ENCODE measurements around the gene SNX21. TPM values are rescaled to one million over a fixed set of nuclear protein-coding genes. Genes with fewer than 3 reads are reported as not detected.

The SNX21 gene
- polyA plus RNA-seq, 2 of the 4 experiments (the other 2 are of a cell fraction): 4.0 to 7.0 TPM

DNA sequence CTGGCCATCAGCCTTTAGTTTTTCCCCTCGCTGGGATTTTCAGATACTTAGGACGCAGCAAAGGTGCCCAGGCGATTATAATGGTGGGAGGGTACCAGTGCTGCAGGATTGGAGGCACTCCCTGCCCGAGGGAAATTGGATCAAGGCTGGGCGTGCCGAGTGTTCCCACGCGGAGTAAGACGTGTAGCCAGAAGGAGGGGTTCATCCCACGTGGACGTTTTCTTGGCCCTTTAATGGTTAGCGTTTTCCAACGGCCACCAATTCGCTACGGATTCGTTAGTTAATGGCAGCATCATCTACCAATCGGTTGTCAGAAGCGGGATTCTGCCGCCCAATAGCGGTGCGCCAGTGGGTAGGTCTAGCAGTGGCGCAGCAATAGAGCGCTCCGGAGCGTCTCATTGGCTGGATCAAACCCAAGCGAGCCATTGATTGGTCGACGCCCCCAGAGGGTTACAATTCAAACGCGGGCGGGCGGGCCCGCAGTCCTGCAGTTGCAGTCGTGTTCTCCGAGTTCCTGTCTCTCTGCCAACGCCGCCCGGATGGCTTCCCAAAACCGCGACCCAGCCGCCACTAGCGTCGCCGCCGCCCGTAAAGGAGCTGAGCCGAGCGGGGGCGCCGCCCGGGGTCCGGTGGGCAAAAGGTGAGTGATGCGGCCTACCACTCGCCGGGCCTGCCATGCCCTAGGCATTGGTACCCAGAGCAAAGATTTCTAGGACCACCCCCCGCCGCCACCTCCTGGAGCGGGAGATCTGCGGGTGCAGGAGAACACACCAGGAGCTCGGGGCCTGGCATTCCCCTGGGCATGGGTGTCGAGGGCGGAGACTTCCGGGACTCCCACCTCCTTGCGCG lies 21.2 kb upstream of the SNX21 start, which contains the start of gene UBE2C (continued):
- TF ChIP-seq, protein P1, sequence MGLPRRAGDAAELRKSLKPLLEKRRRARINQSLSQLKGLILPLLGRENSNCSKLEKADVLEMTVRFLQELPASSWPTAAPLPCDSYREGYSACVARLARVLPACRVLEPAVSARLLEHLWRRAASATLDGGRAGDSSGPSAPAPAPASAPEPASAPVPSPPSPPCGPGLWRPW (IDR thresholded peaks at IDR 0.05): no peak
- TF ChIP-seq EHF (CRISPR knock-in tag; IDR thresholded peaks at IDR 0.05): no peak
- no peak; a peak in 1 of 4 replicates for TF ChIP-seq CEBPB (IDR thresholded peaks at IDR 0.05)
- TF ChIP-seq, protein P2, sequence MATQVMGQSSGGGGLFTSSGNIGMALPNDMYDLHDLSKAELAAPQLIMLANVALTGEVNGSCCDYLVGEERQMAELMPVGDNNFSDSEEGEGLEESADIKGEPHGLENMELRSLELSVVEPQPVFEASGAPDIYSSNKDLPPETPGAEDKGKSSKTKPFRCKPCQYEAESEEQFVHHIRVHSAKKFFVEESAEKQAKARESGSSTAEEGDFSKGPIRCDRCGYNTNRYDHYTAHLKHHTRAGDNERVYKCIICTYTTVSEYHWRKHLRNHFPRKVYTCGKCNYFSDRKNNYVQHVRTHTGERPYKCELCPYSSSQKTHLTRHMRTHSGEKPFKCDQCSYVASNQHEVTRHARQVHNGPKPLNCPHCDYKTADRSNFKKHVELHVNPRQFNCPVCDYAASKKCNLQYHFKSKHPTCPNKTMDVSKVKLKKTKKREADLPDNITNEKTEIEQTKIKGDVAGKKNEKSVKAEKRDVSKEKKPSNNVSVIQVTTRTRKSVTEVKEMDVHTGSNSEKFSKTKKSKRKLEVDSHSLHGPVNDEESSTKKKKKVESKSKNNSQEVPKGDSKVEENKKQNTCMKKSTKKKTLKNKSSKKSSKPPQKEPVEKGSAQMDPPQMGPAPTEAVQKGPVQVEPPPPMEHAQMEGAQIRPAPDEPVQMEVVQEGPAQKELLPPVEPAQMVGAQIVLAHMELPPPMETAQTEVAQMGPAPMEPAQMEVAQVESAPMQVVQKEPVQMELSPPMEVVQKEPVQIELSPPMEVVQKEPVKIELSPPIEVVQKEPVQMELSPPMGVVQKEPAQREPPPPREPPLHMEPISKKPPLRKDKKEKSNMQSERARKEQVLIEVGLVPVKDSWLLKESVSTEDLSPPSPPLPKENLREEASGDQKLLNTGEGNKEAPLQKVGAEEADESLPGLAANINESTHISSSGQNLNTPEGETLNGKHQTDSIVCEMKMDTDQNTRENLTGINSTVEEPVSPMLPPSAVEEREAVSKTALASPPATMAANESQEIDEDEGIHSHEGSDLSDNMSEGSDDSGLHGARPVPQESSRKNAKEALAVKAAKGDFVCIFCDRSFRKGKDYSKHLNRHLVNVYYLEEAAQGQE (IDR thresholded peaks at IDR 0.05): peak; percentile 45; the same call in 1 of the 2 replicates
- TF ChIP-seq FOXS1 (CRISPR knock-in tag; IDR thresholded peaks at IDR 0.05): no peak
- no peak for TF ChIP-seq ESRRA (IDR thresholded peaks at IDR 0.05; ENCODE audit: borderline replicate concordance, low read length)

DNA sequence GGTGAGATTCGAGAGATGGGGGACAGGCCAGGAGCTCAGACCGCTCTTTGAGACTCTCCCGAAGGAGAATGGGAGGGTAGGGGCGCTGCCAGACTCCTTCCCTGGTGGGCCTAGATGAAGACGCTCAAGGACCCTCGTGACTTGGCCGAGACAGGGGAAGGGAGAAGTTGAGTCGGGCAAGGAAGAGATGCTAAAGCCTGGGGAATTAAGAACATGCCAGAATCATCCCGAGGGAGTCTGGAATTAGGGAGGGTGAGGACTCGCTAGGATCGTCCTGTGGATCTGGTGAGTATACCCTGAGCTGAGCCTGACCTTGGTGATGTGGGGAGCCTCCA lies 20.6 kb upstream of the SNX21 start:
- ChIA-PET POLR2A (interaction anchor here (0.8 to 1.5 kb wide), 2 partner anchors 9 to 21 kb away, joined by 3 to 6 read pairs; partner anchors contain the start of gene SNX21), CTCF (interaction anchor here (0.9 to 4.9 kb wide), 6 partner anchors 9 to 157 kb away, joined by 3 to 30 read pairs (median 5); partner anchors contain the start of genes DNTTIP1 and WFDC3)
- no peak for DNase-seq (ENCODE audit: low read depth in 1 of 2, low spot score in 1 of 2)
- FAIRE-seq: no peak
- 1% methylated on average over 8 of the region's 11 CpGs for WGBS (ENCODE audit: missing lambda C conversion rate)
- Histone ChIP-seq H3K4me1 (peaks cover 49% of the 10 kb centered on the region), H3K4me2 (peak overlapping the region; percentile 99), H3K9me3 (no peaks in the 10 kb centered on the region), H3K27ac (peak overlapping the region; percentile 84 to 93), H3K4me3 (peak overlapping the region; percentile 87)
- peak in 1 of 2 experiments; percentile 2; a peak in 2 of 6 replicates for ATAC-seq
- no peak for TF ChIP-seq ZNF302 (CRISPR knock-in tag; IDR thresholded peaks at IDR 0.05)

DNA sequence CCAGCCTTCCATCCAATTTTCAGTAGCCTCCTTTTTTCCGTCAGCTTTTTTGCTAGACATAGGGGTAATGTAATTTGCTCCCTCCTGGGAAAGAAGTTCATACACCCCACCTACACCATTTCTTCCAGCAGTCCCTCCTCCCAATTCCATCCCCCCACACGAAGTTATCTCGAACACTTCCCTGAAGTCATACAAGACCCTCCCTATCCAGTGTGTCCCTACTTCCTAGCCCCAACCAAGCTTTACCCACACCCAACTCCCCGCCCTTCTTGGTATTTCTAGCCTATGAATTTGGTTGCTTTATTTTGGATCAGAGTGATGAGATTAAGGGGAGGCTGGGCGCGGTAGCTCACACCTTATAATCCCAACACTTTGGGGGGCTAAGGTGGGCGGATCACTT lies 20.1 kb upstream of the SNX21 start:
- ChIA-PET POLR2A (interaction anchor here (0.8 to 1.5 kb wide), 2 partner anchors 9 to 21 kb away, joined by 3 to 6 read pairs; partner anchors contain the start of gene SNX21), CTCF (interaction anchor here (0.9 to 4.9 kb wide), 6 partner anchors 9 to 156 kb away, joined by 3 to 30 read pairs (median 5); partner anchors contain the start of genes DNTTIP1 and WFDC3)
- Histone ChIP-seq H3K9me3 (no peaks in the 10 kb centered on the region), H3K4me2 (peak overlapping the region; percentile 99), H3K4me3 (peak overlapping the region; percentile 87), H3K4me1 (peaks cover 50% of the 10 kb centered on the region), H3K27ac (peak overlapping the region; percentile 84 to 93)
- ATAC-seq: no peak
- WGBS (ENCODE audit: missing lambda C conversion rate): 40% methylated on average over 7 of the region's 7 CpGs
- TF ChIP-seq EHF (CRISPR knock-in tag; IDR thresholded peaks at IDR 0.05): no peak
- TF ChIP-seq, protein P3, sequence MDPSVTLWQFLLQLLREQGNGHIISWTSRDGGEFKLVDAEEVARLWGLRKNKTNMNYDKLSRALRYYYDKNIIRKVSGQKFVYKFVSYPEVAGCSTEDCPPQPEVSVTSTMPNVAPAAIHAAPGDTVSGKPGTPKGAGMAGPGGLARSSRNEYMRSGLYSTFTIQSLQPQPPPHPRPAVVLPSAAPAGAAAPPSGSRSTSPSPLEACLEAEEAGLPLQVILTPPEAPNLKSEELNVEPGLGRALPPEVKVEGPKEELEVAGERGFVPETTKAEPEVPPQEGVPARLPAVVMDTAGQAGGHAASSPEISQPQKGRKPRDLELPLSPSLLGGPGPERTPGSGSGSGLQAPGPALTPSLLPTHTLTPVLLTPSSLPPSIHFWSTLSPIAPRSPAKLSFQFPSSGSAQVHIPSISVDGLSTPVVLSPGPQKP (IDR thresholded peaks at IDR 0.05; ENCODE audit: low read depth, low read length): no peak
- TF ChIP-seq, protein P4, sequence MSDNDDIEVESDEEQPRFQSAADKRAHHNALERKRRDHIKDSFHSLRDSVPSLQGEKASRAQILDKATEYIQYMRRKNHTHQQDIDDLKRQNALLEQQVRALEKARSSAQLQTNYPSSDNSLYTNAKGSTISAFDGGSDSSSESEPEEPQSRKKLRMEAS (IDR thresholded peaks at IDR 0.05): no peak
- TF ChIP-seq HOXB5 (CRISPR knock-in tag; IDR thresholded peaks at IDR 0.05): no peak
- no peak for TF ChIP-seq HDAC2 (IDR thresholded peaks at IDR 0.05)
- no peak for TF ChIP-seq ZSCAN20 (CRISPR knock-in tag; IDR thresholded peaks at IDR 0.05)
- TF ChIP-seq, protein P5, sequence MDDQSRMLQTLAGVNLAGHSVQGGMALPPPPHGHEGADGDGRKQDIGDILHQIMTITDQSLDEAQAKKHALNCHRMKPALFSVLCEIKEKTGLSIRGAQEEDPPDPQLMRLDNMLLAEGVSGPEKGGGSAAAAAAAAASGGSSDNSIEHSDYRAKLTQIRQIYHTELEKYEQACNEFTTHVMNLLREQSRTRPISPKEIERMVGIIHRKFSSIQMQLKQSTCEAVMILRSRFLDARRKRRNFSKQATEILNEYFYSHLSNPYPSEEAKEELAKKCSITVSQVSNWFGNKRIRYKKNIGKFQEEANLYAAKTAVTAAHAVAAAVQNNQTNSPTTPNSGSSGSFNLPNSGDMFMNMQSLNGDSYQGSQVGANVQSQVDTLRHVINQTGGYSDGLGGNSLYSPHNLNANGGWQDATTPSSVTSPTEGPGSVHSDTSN (IDR thresholded peaks at IDR 0.05): no peak
- no peak for TF ChIP-seq KDM1A (IDR thresholded peaks at IDR 0.05; ENCODE audit: low read depth)
- no peak for TF ChIP-seq KDM5A (IDR thresholded peaks at IDR 0.05)
- TF ChIP-seq, protein P2 (IDR thresholded peaks at IDR 0.05): no peak
- TF ChIP-seq ZFP36 (IDR thresholded peaks at IDR 0.05; ENCODE audit: borderline replicate concordance, partially characterized antibody): no peak
- DNase-seq (ENCODE audit: low read depth in 1 of 2, low spot score in 1 of 2): no peak
- no peak for FAIRE-seq

Data from A549 (cell line).